HCT116 (cell line): Measurements from ENCODE around the gene CNPY1. TPM values are rescaled to one million over a fixed set of nuclear protein-coding genes. Genes with fewer than 3 reads are reported as not detected.

Source experiments
- ATAC-seq: fragments of 200-7000 bp; cut with Tn5 transposase; 2 replicates; pipeline ENCODE4 v1.9.1; 2020; ENCODE audit warnings: mild to moderate bottlenecking, moderate library complexity
- BruUV-seq: library from RNA; stranded (reverse); fragments of 400-500 nt; replicated peaks from 2 replicates; lab custom pipeline; 2021; lab: Mats Ljungman, UMichigan
- CTCF ChIA-PET: fragments of 300-600 bp; sonication (Branson Sonifier 250); formaldehyde crosslinking; loops from one replicate; lab custom pipeline; 2021; ENCODE audit warnings: antibody characterized with exemption; lab: Charles Lee
- POLR2A ChIA-PET: fragments of 300-600, 350-600 bp; sonication (Branson Sonifier 250); formaldehyde crosslinking; loops from one replicate; lab custom pipeline; 2021; ENCODE audit warnings: antibody characterized with exemption; lab: Charles Lee
- RAD21 ChIA-PET, 2 experiments: fragments of 300-600 bp; sonication (Branson Sonifier 250); formaldehyde crosslinking; loops; one replicate each; lab custom pipeline; 2023; ENCODE audit warnings: low total read pairs in 2 of 2; ENCODE audit not compliant: uncharacterized antibody in 2 of 2, unreplicated experiment in 2 of 2, low non-redundant PET in 1 of 2; lab: Charles Lee
- DNase-seq: peaks from one replicate; pipeline ENCODE4 v3.0.0-alpha.2; 2010; ENCODE audit warnings: low read depth, low spot score
- H2AFZ ChIP-seq: fragments of 200-600 bp; shearing (Covaris generic), sonication (generic); 2 replicates; pipeline ENCODE4 v1.6.1; 2017; ENCODE audit warnings: low read depth, mixed run types, mixed read lengths, antibody characterized with exemption, low read length; ENCODE audit not compliant: poor library complexity, severe bottlenecking
- H3K27ac ChIP-seq: 2 replicates; pipeline ENCODE4 v1.5.1; 2012; ENCODE audit warnings: low read depth, low read length
- H3K27me3 ChIP-seq: fragments of 200-600 bp; sonication (generic); 2 replicates; pipeline ENCODE4 v1.6.1; 2016; ENCODE audit warnings: mixed run types, low read length, mixed read lengths; ENCODE audit not compliant: insufficient read depth
- H3K36me3 ChIP-seq, 2 experiments: fragments of 200-500 bp in 1 of 2; fragments of 200-600 bp in 1 of 2; sonication (Bioruptor generic) in 1 of 2; sonication (generic) in 1 of 2; 2 replicates each; pipeline versions ENCODE4 v1.5.1 to v1.6.1; 2014 to 2016; ENCODE audit warnings: low read length in 2 of 2, inconsistent platforms in 1 of 2, mixed read lengths in 1 of 2, mixed run types in 1 of 2; ENCODE audit not compliant: insufficient read depth in 2 of 2, control insufficient read depth in 1 of 2
- H3K4me1 ChIP-seq, 2 experiments: fragments of 200-600 bp in 1 of 2; sonication (generic) in 1 of 2; 2 replicates each; pipeline versions ENCODE4 v1.5.1 to v1.6.1; 2012 to 2017; ENCODE audit warnings: low read length in 2 of 2, inconsistent platforms in 1 of 2, mild to moderate bottlenecking in 1 of 2, mixed read lengths in 1 of 2, mixed run types in 1 of 2, moderate library complexity in 1 of 2; ENCODE audit not compliant: insufficient read depth in 2 of 2, control insufficient read depth in 1 of 2
- H3K4me2 ChIP-seq: fragments of 200-600 bp; sonication (generic); 2 replicates; pipeline ENCODE4 v1.6.1; 2017; ENCODE audit warnings: mixed run types, low read length, mixed read lengths
- H3K4me3 ChIP-seq, 2 experiments: fragments of 200-600 bp in 1 of 2; sonication (generic) in 1 of 2; replicated peaks in 1 of 2; 2 replicates each; pipeline ENCODE4 v1.5.1; 2011 to 2016; ENCODE audit warnings: low read length in 2 of 2, control low read depth in 1 of 2, low read depth in 1 of 2, mild to moderate bottlenecking in 1 of 2, mixed read lengths in 1 of 2, mixed run types in 1 of 2
- H3K79me2 ChIP-seq: fragments of 200-600 bp; sonication (generic); 2 replicates; pipeline ENCODE4 v1.6.1; 2017; ENCODE audit warnings: mild to moderate bottlenecking, mixed run types, low read length, moderate library complexity, mixed read lengths; ENCODE audit not compliant: insufficient read depth
- H3K9ac ChIP-seq: fragments of 200-600 bp; sonication (generic); 2 replicates; pipeline ENCODE4 v1.6.1; 2016; ENCODE audit warnings: low read length, mixed read lengths
- H3K9me2 ChIP-seq: fragments of 200-600 bp; sonication (generic), shearing (Covaris generic); 2 replicates; pipeline ENCODE4 v1.6.1; 2017; ENCODE audit warnings: mixed run types, mild to moderate bottlenecking, moderate library complexity; ENCODE audit not compliant: insufficient read depth
- H3K9me3 ChIP-seq, 2 experiments: fragments of 200-500 bp in 1 of 2; fragments of 200-600 bp in 1 of 2; sonication (Bioruptor generic) in 1 of 2; sonication (generic) in 1 of 2; 2 replicates each; pipeline ENCODE4 v1.6.1; 2014 to 2017; ENCODE audit warnings: low read length in 2 of 2, mixed read lengths in 2 of 2, inconsistent platforms in 1 of 2, low read depth in 1 of 2, mild to moderate bottlenecking in 1 of 2, mixed run types in 1 of 2, moderate library complexity in 1 of 2; ENCODE audit not compliant: control insufficient read depth in 1 of 2, insufficient read depth in 1 of 2
- H4K20me1 ChIP-seq: fragments of 200-600 bp; sonication (generic), shearing (Covaris generic); 2 replicates; pipeline ENCODE4 v1.6.1; 2017; ENCODE audit warnings: mixed run types, mild to moderate bottlenecking, moderate library complexity; ENCODE audit not compliant: insufficient read depth
- CBX3 ChIP-seq: IDR thresholded peaks from 2 replicates; pipeline ENCODE4 v1.6.1; 2012; ENCODE audit warnings: low read depth
- CEBPB ChIP-seq: IDR thresholded peaks from 2 replicates; pipeline ENCODE4 v1.6.1; 2012; ENCODE audit warnings: low read depth
- EGR1 ChIP-seq: IDR thresholded peaks from 2 replicates; pipeline ENCODE4 v1.6.1; 2012; ENCODE audit warnings: low read depth
- ELF1 ChIP-seq: IDR thresholded peaks from 2 replicates; pipeline ENCODE4 v1.6.1; 2012; ENCODE audit warnings: low read depth, borderline replicate concordance
- EZH2 ChIP-seq: fragments of 200-600 bp; sonication (generic); IDR thresholded peaks from 2 replicates; pipeline ENCODE4 v1.6.1; 2017; ENCODE audit warnings: antibody characterized with exemption, mixed run types
- EZH2phosphoT487 ChIP-seq: fragments of 200-600 bp; IDR thresholded peaks from 2 replicates; pipeline ENCODE4 v1.6.1; 2018; ENCODE audit warnings: antibody characterized with exemption, borderline replicate concordance
- FOSL1 ChIP-seq: IDR thresholded peaks from 2 replicates; pipeline ENCODE4 v1.6.1; 2012; ENCODE audit warnings: low read depth
- RAD21 ChIP-seq: IDR thresholded peaks from 2 replicates; pipeline ENCODE4 v1.6.1; 2012; ENCODE audit warnings: low read depth, mild to moderate bottlenecking
- REST ChIP-seq: IDR thresholded peaks from 2 replicates; pipeline ENCODE4 v1.6.1; 2012; ENCODE audit warnings: low read depth
- SRF ChIP-seq: IDR thresholded peaks from 2 replicates; pipeline ENCODE4 v1.6.1; 2012; ENCODE audit warnings: low read depth
- ZNF274 ChIP-seq: fragments of 200-500 bp; sonication (Bioruptor generic); IDR thresholded peaks from 2 replicates; pipeline ENCODE4 v1.6.1; 2014; ENCODE audit warnings: mild to moderate bottlenecking, low read depth, low read length, inconsistent platforms
- intact Hi-C: fragments of 100-400 bp; cut with micrococcal nuclease; formaldehyde crosslinking; loops from 2 replicates; pipeline ENCODE4 v1.10.0; 2022
- total RNA-seq: library from RNA; stranded (reverse); gene quantifications from one replicate; pipeline ENCODE4 v1.2.1, GENCODE V29; 2021; ENCODE audit not compliant: unreplicated experiment

Gene CNPY1
- total RNA-seq, 1 experiment from 2014 or later: not detected

- H3K27ac ChIP-seq: no peak overlapping the region
- H3K9ac ChIP-seq: no peak overlapping the region
- H3K9me3 ChIP-seq: no peaks in the 10 kb centered on the region
- POLR2A ChIA-PET: no interaction called here
- ATAC-seq: no peak
- CTCF ChIA-PET: no interaction called here
- no peaks in the 10 kb centered on the region for H4K20me1 ChIP-seq
- no TSS peak for BruUV-seq
- no peaks in the 10 kb centered on the region for H3K36me3 ChIP-seq
- no peak overlapping the region for H3K4me3 ChIP-seq
- H2AFZ ChIP-seq: no peak overlapping the region
- peaks cover 49% of the 10 kb centered on the region for H3K27me3 ChIP-seq
- H3K79me2 ChIP-seq: no peaks in the 10 kb centered on the region
- TF ChIP-seq ELF1 (no peak), ZNF274 (no peak), CBX3 (no peak), RAD21 (no peak), FOSL1 (no peak), REST (no peak), EZH2phosphoT487 (no peak), EZH2 (no peak), EGR1 (no peak), SRF (no peak), CEBPB (no peak)
- RAD21 ChIA-PET: no interaction called here
- no peaks in the 10 kb centered on the region for H3K4me1 ChIP-seq
- no peak overlapping the region for H3K4me2 ChIP-seq
- intact Hi-C loops: no loop called here
- no peaks in the 10 kb centered on the region for H3K9me2 ChIP-seq
- DNase-seq: no peak
These were observed 32.1 kb downstream of the CNPY1 start for GRCh38 chr7:155514296-155514695.
